NCI-H748 (cell line): ENCODE measurements around the gene ZNF584.
A peak's percentile ranks its signal among the peaks of the same experiment; 100 is the strongest.
"Not testable (repeated sequence)": the region's sequence is repeated elsewhere in the genome, so short reads cannot be mapped to it uniquely, and the experiment has no call there.

Experiments used
- DNase-seq: peaks from one replicate; lab custom pipeline; 2025; ENCODE audit not compliant: unreplicated experiment; lab: John Stamatoyannopoulos, UW

Gene ZNF584

GRCh38 chr19:58403920-58404478 lies 4.5 kb upstream of the ZNF584 start:
- not testable (repeated sequence) for DNase-seq

- peak; percentile 45 for DNase-seq
These were observed 1.4 kb upstream of the ZNF584 start for GRCh38 chr19:58406818-58407657.

GRCh38 chr19:58407658-58408151 lies 744 bp upstream of the ZNF584 start:
- DNase-seq: peak; percentile 62

GRCh38 chr19:58409010-58409790 lies 751 bp downstream of the ZNF584 start:
- DNase-seq: peak; percentile 68

GRCh38 chr19:58416604-58417003 lies 8.2 kb downstream of the ZNF584 start:
- DNase-seq: no peak

- DNase-seq: no peak
These were observed 8.6 kb downstream of the ZNF584 start for GRCh38 chr19:58417071-58417470.

- no peak for DNase-seq
These were observed 20.2 kb downstream of the ZNF584 start for GRCh38 chr19:58428617-58429016.

- no peak for DNase-seq
These were observed 21.3 kb downstream of the ZNF584 start for GRCh38 chr19:58429745-58430144.

- DNase-seq: no peak
These were observed 25.8 kb downstream of the ZNF584 start for GRCh38 chr19:58434217-58434616.

- peak; percentile 100 for DNase-seq
These were observed 31.4 kb downstream of the ZNF584 start, which contains the start of gene ZNF132 for GRCh38 chr19:58439576-58440554. Gene ZNF132 (minus strand): TSS chr19:58440153. CDS start chr19:58439821, 332 bp downstream.

- peak; percentile 45 for DNase-seq
These were observed 32.1 kb downstream of the ZNF584 start for GRCh38 chr19:58440556-58440955.

GRCh38 chr19:58442986-58443385 lies 34.5 kb downstream of the ZNF584 start:
- not testable (repeated sequence) for DNase-seq

GRCh38 chr19:58448860-58449259 lies 40.4 kb downstream of the ZNF584 start:
- DNase-seq: not testable (repeated sequence)

- not testable (repeated sequence) for DNase-seq
These were observed 41.5 kb downstream of the ZNF584 start for GRCh38 chr19:58449980-58450379.

GRCh38 chr19:58450856-58451357 lies 42.5 kb downstream of the ZNF584 start:
- no peak for DNase-seq

- peak; percentile 99 for DNase-seq
These were observed 43.1 kb downstream of the ZNF584 start, which contains the start of gene ZNF324B for GRCh38 chr19:58451358-58452101. Gene ZNF324B (plus strand): TSS chr19:58451622. CDS start chr19:58453702, 2,080 bp downstream.

GRCh38 chr19:58453743-58454142 lies 45.3 kb downstream of the ZNF584 start:
- DNase-seq: no peak

GRCh38 chr19:58455306-58455705 lies 46.9 kb downstream of the ZNF584 start:
- DNase-seq: no peak

GRCh38 chr19:58456111-58456510 lies 47.7 kb downstream of the ZNF584 start:
- DNase-seq: no peak
